Tongue (tissue), 2 donors: ENCODE data around the gene PRKG1. TPM values are rescaled to one million over a fixed set of nuclear protein-coding genes. Genes with fewer than 3 reads are reported as not detected.
A peak's percentile ranks its signal among the peaks of the same experiment; 100 is the strongest.
"Not testable (repeated sequence)": the region's sequence is repeated elsewhere in the genome, so short reads cannot be mapped to it uniquely, and the experiment has no call there.

Experiments
- DNase-seq: peaks from one replicate; pipeline ENCODE4 v3.0.0-alpha.2; 2015
- total RNA-seq: library from RNA; depleted of rRNA; stranded (reverse); fragments of >200 nt; gene quantifications from one replicate; pipeline ENCODE4 v1.2.3, GENCODE V29; 2014

The PRKG1 gene
- total RNA-seq, 1 donor from 2014 or later, result 96.8 TPM

GRCh38 chr10:51227897-51228713 is 153.8 kb downstream of the PRKG1 start:
- no peak for DNase-seq

DNA sequence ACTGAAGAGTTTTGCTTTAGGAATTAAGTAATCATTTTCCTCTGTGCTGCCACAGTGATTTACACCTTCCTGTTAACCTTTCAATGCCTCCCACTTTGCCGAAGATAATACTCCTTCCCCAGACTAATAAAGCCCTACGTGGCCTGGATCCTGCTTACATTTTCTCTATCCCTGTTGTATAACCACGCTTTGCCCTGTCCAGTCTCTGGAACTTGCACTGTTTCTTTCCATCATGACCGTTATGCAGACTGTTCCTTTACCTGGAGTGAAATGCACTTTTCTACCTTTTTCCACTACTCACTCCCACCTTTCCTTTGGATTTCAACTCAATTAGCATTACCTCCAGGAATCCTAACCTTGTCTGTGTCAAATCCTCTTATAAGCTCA is 154.4 kb downstream of the PRKG1 start:
- DNase-seq, result no peak

DNA sequence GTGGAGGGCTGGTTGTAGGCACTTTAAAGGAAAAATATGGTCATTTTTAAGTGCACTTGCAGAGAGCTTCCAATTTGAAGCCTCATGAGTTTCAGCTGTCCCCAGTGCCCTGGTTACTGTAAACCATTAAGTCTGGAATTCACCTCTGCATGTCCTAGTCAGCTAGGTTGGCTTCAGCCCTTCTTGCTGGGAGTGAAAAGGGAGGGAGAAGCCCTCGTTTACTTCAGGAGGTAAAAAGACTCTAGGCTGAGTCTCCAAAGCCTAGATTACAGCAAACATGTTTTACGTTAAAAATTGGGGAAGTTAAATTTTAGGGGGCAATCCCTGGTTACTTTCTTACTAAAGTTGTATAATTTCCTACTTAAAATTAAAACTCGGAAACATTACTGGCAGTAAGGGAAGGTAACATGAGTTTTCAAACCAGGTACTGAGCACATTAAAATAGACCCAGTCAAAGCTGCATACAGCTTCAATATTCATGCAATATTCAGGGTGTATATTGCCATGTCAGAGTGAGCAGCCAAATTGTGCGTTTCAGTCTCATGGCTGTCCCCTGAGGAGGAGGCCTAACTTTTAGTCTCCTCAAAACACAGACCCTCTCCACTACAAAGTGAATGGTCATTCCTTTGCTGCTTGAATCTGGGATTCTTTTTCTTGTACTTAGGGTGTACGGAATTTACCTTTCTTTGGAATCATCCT is 156.7 kb downstream of the PRKG1 start:
- no peak for DNase-seq

- DNase-seq, result no peak
Observed at GRCh38 chr10:51231754-51232153, 157.5 kb downstream of the PRKG1 start.

DNA sequence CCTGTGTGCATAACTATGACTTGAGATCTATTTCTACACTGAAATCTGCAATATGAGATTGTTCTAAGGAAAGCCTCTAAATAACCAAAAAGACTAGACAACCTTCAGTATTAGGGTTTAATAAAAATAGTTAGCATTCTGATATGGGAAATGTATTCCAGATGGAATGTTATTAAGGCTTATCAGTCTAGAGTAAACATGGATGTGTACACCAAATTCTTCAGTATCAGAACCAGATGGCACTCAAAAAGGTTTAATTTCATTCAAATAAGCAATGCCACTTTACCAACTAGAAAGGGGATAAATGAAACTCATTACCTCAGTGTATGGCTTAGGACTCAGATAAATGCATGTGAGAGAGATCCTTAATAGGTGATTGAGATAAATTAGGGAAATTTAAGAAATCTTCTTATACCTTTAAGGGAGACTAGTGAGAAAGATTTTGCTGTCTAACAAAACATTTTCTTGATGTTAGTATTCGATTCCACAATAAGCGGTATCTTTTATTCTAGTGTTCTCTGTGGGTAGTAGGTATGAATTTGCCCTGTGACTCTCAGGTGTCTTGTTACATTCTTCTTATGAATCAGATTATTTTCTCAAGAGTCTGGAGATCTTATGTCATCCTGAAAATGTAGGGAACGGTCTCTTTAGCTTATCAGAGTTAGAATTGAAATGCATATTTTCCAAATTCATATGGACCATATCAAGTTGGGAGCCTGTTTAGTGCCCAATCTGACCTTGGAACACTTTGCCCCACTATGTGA is 159.2 kb downstream of the PRKG1 start:
- DNase-seq, result no peak

DNA sequence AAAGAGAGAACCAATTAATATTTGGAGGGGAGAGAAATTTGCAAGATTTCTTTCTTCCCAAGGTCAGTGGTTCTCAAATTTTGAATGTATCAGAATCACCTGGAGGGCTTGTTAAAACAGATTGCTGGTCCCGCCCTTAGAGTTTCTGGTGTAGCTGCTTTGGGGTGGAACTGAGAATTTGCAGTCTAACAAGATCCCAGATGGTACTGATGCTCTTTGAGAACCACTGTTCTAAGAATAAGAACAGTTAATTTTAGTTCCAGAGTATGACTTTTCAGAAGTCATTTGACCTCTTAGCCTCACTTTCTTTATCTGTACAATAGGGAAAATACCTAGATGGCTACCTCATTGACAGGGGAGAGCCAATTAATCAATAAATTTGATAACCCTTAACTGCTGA is 161.6 kb downstream of the PRKG1 start:
- no peak for DNase-seq

DNA sequence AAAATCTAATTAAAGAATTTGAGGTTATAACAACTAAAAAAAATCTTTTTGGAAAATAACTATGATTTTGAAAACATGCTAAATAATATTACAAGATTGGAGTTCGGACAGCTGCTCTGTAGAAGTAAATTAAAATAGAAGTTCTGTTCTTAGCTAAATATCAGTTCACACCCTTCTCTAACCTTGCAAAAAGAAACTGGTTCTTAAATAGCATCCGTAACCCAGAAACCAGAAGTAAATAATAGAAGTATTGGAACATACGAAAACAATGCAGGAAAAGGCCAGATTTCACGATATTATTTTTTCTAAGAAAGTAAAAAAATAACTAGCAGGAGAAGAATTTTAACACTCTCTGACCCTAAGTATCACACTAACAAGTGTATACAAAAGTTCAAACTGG is 164.7 kb downstream of the PRKG1 start:
- DNase-seq, result no peak

DNA sequence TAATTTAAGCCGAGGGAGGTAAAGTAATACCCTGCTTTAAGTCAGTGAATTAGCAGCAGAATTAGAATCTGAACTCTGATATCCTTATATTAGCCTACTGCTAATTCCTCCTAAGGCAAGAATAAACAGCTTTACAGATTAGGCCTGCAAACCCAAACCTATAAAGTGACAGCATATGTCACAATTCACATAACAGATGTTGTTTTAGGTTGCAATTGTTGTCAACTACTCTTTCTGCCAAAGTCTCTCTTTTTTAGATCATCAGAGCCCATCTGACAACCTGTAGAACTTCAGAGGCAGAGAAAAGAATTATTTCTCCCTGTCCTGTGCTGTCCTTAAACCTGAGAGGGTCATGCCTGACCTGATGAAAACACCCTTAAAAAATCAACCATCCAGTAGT is 167.2 kb downstream of the PRKG1 start:
- DNase-seq, result no peak

GRCh38 chr10:51242393-51242792 is 168.1 kb downstream of the PRKG1 start:
- DNase-seq, result no peak

DNA sequence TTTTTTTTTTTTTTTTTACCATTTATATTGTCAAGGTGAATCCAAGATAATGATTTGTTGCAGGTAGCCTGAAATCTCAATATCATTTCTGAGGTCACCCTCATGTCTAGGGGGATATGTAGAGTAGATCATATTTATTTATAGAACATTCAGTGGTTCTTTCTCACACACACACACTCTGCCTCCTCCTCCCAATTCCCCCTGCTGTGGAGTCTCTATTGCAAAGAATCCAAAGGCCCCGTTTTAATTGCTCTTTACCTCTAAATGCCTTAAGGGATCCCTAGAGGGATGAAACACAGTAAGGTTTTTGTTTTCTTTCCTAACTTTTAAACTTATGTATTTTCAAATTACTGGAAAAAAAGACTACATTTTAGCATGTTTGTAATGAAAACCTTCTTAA is 170.0 kb downstream of the PRKG1 start:
- DNase-seq, result peak; percentile 26

- peak; percentile 40 for DNase-seq
Observed at GRCh38 chr10:51244748-51245490, 170.6 kb downstream of the PRKG1 start.

DNA sequence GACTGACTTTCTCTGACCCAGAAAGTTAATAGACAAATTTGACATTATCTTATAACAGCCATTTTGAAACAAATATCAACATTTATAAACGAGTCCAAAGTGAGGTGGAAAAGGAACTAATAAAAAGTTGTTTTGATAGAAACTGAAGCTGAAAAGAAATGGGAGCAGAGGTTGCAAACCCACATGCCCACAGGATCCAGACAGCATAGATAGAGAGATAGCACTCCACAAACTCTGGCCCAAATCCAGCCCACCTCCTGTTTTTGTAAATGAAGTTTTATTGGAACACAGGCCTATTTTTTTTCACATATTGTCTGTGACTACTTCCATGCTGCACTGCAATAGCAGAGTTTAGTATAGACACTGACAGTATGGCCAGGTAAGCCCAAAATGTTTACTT is 171.9 kb downstream of the PRKG1 start:
- no peak for DNase-seq

DNA sequence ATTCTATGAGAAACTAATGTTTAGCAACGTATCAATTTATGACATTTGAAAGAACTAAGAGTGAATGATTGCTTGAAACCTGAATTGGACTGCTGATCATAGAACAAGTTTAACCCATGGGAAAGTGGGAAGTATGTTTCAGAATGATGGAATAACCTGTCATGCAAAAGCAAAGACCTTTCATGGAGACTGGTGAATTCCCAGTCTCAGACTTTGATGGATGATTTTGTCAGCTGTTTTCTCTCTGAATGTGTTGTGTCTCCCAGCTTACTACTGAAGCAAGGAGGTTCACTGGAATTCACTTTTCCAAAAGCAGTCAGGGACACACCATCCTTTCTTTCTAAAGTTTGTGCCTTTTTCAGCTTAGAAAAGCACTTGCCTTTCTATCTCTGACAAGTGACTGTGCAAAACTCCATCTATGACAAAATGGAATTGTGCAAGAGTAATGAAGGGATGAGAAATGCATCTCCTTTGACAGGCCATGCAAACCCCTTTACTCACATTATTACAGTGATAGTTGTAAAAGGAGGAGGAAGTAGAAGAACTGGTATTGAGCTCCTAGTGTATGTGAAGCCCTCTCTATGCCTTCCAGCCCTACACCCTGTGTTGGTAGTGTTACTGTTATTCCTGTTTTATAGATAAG is 176.1 kb downstream of the PRKG1 start:
- peak; percentile 32 for DNase-seq

DNA sequence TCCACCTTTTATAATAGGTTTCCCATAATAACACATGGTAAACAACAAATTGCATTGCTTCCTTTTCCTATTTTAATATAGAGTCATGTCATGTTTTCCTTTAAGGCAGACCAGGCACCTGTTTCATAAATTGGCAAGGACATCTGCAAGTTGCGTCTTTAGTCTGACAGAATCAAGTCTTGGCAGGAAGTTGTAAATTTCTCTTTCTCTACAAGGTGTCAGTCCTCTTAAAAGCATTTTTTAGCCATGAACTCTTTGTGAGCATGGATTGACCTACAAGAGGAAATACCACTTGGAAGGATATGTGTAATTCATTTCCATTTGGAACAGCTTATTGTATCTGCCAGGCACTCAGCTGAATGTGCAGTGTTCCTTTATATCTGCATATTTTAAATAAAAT is 176.8 kb downstream of the PRKG1 start:
- DNase-seq, result peak; percentile 42

DNA sequence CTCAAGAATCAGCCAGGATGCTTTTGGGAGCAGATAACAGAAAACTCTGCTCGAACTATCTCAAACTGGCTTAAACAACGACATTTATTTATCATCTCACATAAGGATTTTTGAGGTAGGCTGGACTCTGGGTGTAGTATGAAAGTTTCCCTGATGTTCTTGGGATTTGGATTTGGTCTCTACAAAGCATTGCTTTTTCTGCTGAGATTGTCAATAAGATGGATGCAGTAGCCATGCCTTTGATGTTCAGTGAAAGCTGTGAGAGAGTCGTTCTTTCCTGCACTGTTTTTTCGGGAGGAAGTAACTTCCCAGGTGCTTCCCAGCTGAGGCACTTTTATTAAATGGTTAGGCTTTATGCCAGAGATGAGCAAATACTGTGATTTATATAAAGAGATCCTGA is 181.1 kb downstream of the PRKG1 start:
- DNase-seq, result peak; percentile 31

DNA sequence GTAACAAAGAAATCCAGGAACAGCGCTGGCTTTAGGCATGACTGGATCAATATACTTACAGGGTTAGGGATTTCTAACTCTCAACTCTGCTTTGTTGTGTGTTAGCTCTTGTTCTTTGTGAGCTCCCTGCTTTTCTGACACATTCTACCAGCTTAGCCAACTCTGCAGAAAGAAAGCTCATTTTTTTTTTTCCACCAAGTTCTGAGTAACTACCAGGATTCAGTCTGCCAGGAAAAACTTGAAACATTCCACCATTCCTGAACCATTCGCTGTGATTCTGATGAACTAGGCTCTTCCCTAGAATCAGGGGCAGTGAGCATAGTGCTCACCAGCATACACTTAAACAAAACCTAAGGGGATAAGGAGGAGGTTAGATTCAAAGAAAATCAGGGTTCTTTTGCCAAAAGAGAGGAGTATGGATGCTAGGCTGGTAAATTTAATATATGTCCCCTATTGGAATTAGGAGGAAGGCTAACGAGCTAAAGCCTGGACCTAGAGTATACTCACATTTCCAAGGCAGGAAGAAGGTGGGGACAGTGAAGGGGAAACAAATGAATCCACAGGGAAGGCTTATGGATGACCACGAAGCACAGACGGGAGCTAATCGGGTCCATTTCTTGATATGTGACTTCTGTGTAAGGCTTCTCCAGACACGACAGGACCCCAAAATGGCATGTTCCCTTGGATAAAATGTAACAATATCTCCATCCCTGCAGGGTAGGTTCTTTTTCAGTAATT is 183.4 kb downstream of the PRKG1 start:
- DNase-seq, result no peak

DNA sequence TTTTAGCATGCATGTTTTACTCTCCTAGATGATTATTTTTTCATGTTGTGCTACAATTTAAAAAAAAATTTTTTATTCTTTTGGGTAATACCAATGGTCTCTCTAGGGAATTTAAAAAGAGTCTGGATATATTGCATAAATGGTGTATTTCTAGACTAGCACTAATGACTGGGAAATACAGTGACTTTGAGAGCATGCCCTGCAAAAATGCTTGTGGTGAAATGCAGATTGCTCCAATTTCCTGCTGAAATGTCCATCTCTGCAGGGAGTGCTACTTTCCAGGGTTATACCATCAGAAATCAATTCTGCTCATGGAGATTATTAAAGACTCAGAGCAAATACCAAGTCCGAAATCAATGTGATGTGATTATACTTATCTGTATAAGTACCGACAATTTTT is 186.1 kb downstream of the PRKG1 start:
- no peak for DNase-seq

DNA sequence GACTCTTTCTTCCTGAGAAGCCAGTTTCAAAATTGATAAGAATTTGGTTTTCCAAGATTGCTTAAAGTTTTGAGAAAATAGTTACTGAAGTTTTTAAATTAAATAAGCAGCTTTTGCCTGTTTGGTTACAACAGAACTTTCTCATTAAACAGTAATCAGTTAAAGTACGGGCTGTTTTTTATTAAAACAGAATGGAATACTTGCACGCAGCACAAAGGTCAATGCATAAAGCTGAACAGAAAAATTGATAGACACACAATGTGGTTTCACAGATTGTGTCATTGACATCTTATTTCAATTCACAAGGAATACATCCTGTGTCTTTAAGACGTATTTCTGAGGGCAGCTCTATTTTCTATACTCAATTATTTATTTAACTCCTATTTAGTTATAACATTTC is 192.2 kb downstream of the PRKG1 start:
- no peak for DNase-seq

GRCh38 chr10:51267980-51268570 is 193.8 kb downstream of the PRKG1 start:
- not testable (repeated sequence) for DNase-seq

DNA sequence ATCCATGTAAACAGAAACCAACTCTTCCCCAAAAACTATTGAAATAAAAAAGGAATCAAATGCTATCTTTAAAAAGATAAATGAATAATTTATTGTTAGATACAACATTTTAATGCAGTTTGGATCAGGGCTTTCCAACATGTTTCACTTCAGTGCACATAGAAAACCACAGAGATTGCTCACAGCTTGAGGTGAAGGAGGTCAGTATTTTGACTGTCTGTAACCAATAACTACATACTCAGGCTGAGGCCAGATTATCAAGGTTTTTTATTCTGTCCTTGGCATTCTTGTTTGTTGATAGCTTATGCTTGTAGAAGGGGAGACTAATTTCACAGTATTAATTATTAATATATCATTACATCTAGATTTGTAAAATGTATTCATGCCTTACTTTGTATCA is 195.5 kb downstream of the PRKG1 start:
- no peak for DNase-seq
